GM18517 (cell line): ENCODE results near the gene ANKMY1.
"Not testable (repeated sequence)": the region's sequence is repeated elsewhere in the genome, so short reads cannot be mapped to it uniquely, and the experiment has no call there.

ENCODE experiments used
- ATAC-seq: cut with Tn5 transposase; IDR thresholded peaks from one replicate; pipeline ENCODE4 v1.9.1; 2021; ENCODE audit warnings: mild to moderate bottlenecking, moderate library complexity; ENCODE audit not compliant: unreplicated experiment

ANKMY1 gene

GRCh38 chr2:240523451-240524281, 34.1 kb downstream of the ANKMY1 start:
- ATAC-seq = no peak

GRCh38 chr2:240522406-240522805, 35.4 kb downstream of the ANKMY1 start:
- ATAC-seq = no peak

GRCh38 chr2:240521885-240522284, 35.9 kb downstream of the ANKMY1 start:
- not testable (repeated sequence) for ATAC-seq

GRCh38 chr2:240520974-240521350, 36.8 kb downstream of the ANKMY1 start:
- no peak for ATAC-seq

GRCh38 chr2:240520130-240520973, 37.4 kb downstream of the ANKMY1 start:
- no peak for ATAC-seq

GRCh38 chr2:240519396-240520129, 38.2 kb downstream of the ANKMY1 start:
- ATAC-seq = no peak

- no peak for ATAC-seq
Measured at GRCh38 chr2:240518981-240519380, 38.8 kb downstream of the ANKMY1 start.

- ATAC-seq = no peak
Measured at GRCh38 chr2:240517342-240517741, 40.4 kb downstream of the ANKMY1 start.

- no peak for ATAC-seq
Measured at GRCh38 chr2:240514631-240515030, 43.2 kb downstream of the ANKMY1 start.

- peak; percentile 82 for ATAC-seq
Measured at GRCh38 chr2:240513549-240514287, 44.1 kb downstream of the ANKMY1 start.

GRCh38 chr2:240512666-240513535, 44.9 kb downstream of the ANKMY1 start:
- no peak for ATAC-seq

- no peak for ATAC-seq
Measured at GRCh38 chr2:240512109-240512485, 45.7 kb downstream of the ANKMY1 start.

GRCh38 chr2:240511351-240512108, 46.3 kb downstream of the ANKMY1 start:
- ATAC-seq = no peak

- no peak for ATAC-seq
Measured at GRCh38 chr2:240510513-240511210, 47.1 kb downstream of the ANKMY1 start.

- no peak for ATAC-seq
Measured at GRCh38 chr2:240509667-240510512, 47.9 kb downstream of the ANKMY1 start.

GRCh38 chr2:240508832-240509545, 48.8 kb downstream of the ANKMY1 start:
- no peak for ATAC-seq

GRCh38 chr2:240507778-240508251, 50.0 kb downstream of the ANKMY1 start:
- ATAC-seq = no peak
